Thyroid gland (tissue), 4 donors: Measurements from ENCODE around the gene ATP8A1. TPM values are rescaled to one million over a fixed set of nuclear protein-coding genes. Genes with fewer than 3 reads are reported as not detected.
A peak's percentile ranks its signal among the peaks of the same experiment; 100 is the strongest.

Experiments used
- DNase-seq, 2 donors: peaks; one replicate each; pipeline ENCODE4 v3.0.0-alpha.2; 2019
- H3K27ac ChIP-seq, 3 donors: fragments of 200-600 bp; sonication (generic); 1 replicate in 2 of 3; 2 replicates in 1 of 3; pipeline ENCODE4 v1.5.1; 2016 to 2019; ENCODE audit warnings: mild to moderate bottlenecking in 1 of 3, moderate library complexity in 1 of 3
- H3K27me3 ChIP-seq: fragments of 200-600 bp; sonication (generic); one replicate; pipeline ENCODE4 v1.5.1; 2019
- H3K36me3 ChIP-seq, 2 donors: fragments of 200-600 bp; sonication (generic); one replicate each; pipeline ENCODE4 v1.5.1; 2016 to 2019
- H3K4me1 ChIP-seq, 2 donors: fragments of 200-600 bp; sonication (generic); one replicate each; pipeline ENCODE4 v1.5.1; 2017 to 2019
- H3K4me3 ChIP-seq, 3 donors: fragments of 200-600 bp; sonication (generic); replicated peaks in 1 of 3; 1 replicate in 2 of 3; 2 replicates in 1 of 3; pipeline ENCODE4 v1.5.1; 2016; ENCODE audit warnings: mild to moderate bottlenecking in 1 of 3
- H3K9me3 ChIP-seq: fragments of 200-600 bp; sonication (generic); one replicate; pipeline ENCODE4 v1.5.1; 2017
- CTCF ChIP-seq, 6 experiments: fragments of 200-600 bp in 3 of 6; fragments of 450-650 bp in 3 of 6; sonication (generic) in 3 of 6; IDR thresholded peaks; one replicate each; pipeline ENCODE4 v1.5.1; 2016 to 2019; ENCODE audit warnings: antibody characterized with exemption in 6 of 6, mild to moderate bottlenecking in 2 of 6, inconsistent platforms in 1 of 6, moderate library complexity in 1 of 6
- POLR2A ChIP-seq, 2 donors: fragments of 450-650 bp; IDR thresholded peaks; one replicate each; pipeline ENCODE4 v1.6.1; 2017; ENCODE audit warnings: antibody characterized with exemption in 2 of 2, mild to moderate bottlenecking in 2 of 2, moderate library complexity in 1 of 2
- WGBS, 2 donors: methylation state at CpG; one replicate each; pipeline ENCODE4 v1.1.5; 2017; 5-methylcytosine and 5-hydroxymethylcytosine counted together
- intact Hi-C: fragments of 100-400 bp; cut with DNase I; formaldehyde crosslinking; loops from one replicate; pipeline ENCODE4 v1.15.1; 2023
- total RNA-seq, 4 donors: library from RNA; depleted of rRNA; stranded (reverse); fragments of >200 nt; gene quantifications; one replicate each; pipeline ENCODE4 v1.2.3, GENCODE V29; 2016

ATP8A1 gene
- total RNA-seq, 4 donors from 2014 or later = 191 to 274 (median 245) TPM

- Histone ChIP-seq H3K27me3 (no peaks in the 10 kb centered on the region), H3K27ac (peak overlapping the region in 2 of 3 donors; percentile 15 to 38), H3K9me3 (no peaks in the 10 kb centered on the region), H3K36me3 (peaks cover 0 to 2% of the 10 kb centered on the region in 2 donors), H3K4me1 (peaks cover 13 to 15% of the 10 kb centered on the region in 2 donors), H3K4me3 (no peak overlapping the region)
- no peak for DNase-seq
- TF ChIP-seq POLR2A (IDR thresholded peaks at IDR 0.05) (no peak), CTCF (IDR thresholded peaks at IDR 0.05) (no peak)
- 92% methylated on average over 6 of the region's 6 CpGs for WGBS, 2 donors
- intact Hi-C loops = no loop called here
Observed at GRCh38 chr4:42616572-42616971, 40.3 kb downstream of the ATP8A1 start.

GRCh38 chr4:42615131-42615763 is 41.7 kb downstream of the ATP8A1 start:
- Histone ChIP-seq H3K27me3 (no peaks in the 10 kb centered on the region), H3K9me3 (no peaks in the 10 kb centered on the region), H3K4me3 (no peak overlapping the region), H3K4me1 (peaks cover 13 to 15% of the 10 kb centered on the region in 2 donors), H3K27ac (no peak overlapping the region), H3K36me3 (peaks cover 2 to 9% of the 10 kb centered on the region in 2 donors)
- DNase-seq = no peak
- TF ChIP-seq POLR2A (IDR thresholded peaks at IDR 0.05) = no peak
- TF ChIP-seq CTCF (IDR thresholded peaks at IDR 0.05) = no peak
- WGBS, 2 donors = 89 to 91% methylated on average over 2 of the region's 2 CpGs
- intact Hi-C loops = no loop called here

GRCh38 chr4:42612898-42613297 is 44.0 kb downstream of the ATP8A1 start:
- WGBS, 2 donors = 90 to 94% methylated on average over 1 of the region's 1 CpG
- peaks cover 13 to 16% of the 10 kb centered on the region in 2 donors for H3K4me1 ChIP-seq
- no peak for DNase-seq
- no peak overlapping the region for H3K27ac ChIP-seq
- H3K9me3 ChIP-seq = no peaks in the 10 kb centered on the region
- no peak for TF ChIP-seq POLR2A (IDR thresholded peaks at IDR 0.05)
- TF ChIP-seq CTCF (IDR thresholded peaks at IDR 0.05) = no peak
- H3K4me3 ChIP-seq = no peak overlapping the region
- H3K27me3 ChIP-seq = no peaks in the 10 kb centered on the region
- intact Hi-C loops = no loop called here
- peaks cover 2 to 9% of the 10 kb centered on the region in 2 donors for H3K36me3 ChIP-seq

- no peaks in the 10 kb centered on the region for H3K27me3 ChIP-seq
Observed at GRCh38 chr4:42610941-42611340, 46.0 kb downstream of the ATP8A1 start.

More at GRCh38 chr4:42610941-42611340, 46.0 kb downstream of the ATP8A1 start:
- intact Hi-C loops = no loop called here
- Histone ChIP-seq H3K4me1 (peaks cover under 1 to 22% of the 10 kb centered on the region in 2 donors), H3K27ac (no peak overlapping the region), H3K36me3 (peaks cover 2 to 9% of the 10 kb centered on the region in 2 donors), H3K4me3 (no peak overlapping the region), H3K9me3 (no peaks in the 10 kb centered on the region)
- TF ChIP-seq POLR2A (IDR thresholded peaks at IDR 0.05) (no peak), CTCF (IDR thresholded peaks at IDR 0.05) (no peak)
- WGBS, 2 donors = 94 to 96% methylated on average over 4 of the region's 4 CpGs
- no peak for DNase-seq
